ENCODE measurements around the gene GRIN2A.

GRIN2A gene

GRCh38 chr16:10031473-10031872 lies 150.8 kb downstream of the GRIN2A start:
- DNase-seq (ENCODE audit: low spot score): no peak

GRCh38 chr16:10028644-10029043 lies 153.6 kb downstream of the GRIN2A start:
- no peak for DNase-seq (ENCODE audit: low spot score)

GRCh38 chr16:10027553-10027952 lies 154.7 kb downstream of the GRIN2A start:
- DNase-seq (ENCODE audit: low spot score): no peak

- DNase-seq (ENCODE audit: low spot score): no peak
Measured at GRCh38 chr16:10026593-10026992, 155.6 kb downstream of the GRIN2A start.

GRCh38 chr16:10022098-10022497 lies 160.1 kb downstream of the GRIN2A start:
- no peak for DNase-seq (ENCODE audit: low spot score)

GRCh38 chr16:10020866-10021265 lies 161.4 kb downstream of the GRIN2A start:
- no peak for DNase-seq (ENCODE audit: low spot score)

- DNase-seq (ENCODE audit: low spot score): no peak
Measured at GRCh38 chr16:10016752-10017151, 165.5 kb downstream of the GRIN2A start.

GRCh38 chr16:10015397-10015796 lies 166.8 kb downstream of the GRIN2A start:
- DNase-seq (ENCODE audit: low spot score): no peak

- no peak for DNase-seq (ENCODE audit: low spot score)
Measured at GRCh38 chr16:10013774-10014173, 168.5 kb downstream of the GRIN2A start.

GRCh38 chr16:10013364-10013763 lies 168.9 kb downstream of the GRIN2A start:
- DNase-seq (ENCODE audit: low spot score): no peak

GRCh38 chr16:10009684-10010083 lies 172.5 kb downstream of the GRIN2A start:
- DNase-seq (ENCODE audit: low spot score): no peak

- DNase-seq (ENCODE audit: low spot score): no peak
Measured at GRCh38 chr16:10003486-10003885, 178.7 kb downstream of the GRIN2A start.

GRCh38 chr16:10001258-10001775 lies 180.9 kb downstream of the GRIN2A start:
- DNase-seq (ENCODE audit: low spot score): no peak

- DNase-seq (ENCODE audit: low spot score): no peak
Measured at GRCh38 chr16:9996221-9996620, 186.0 kb downstream of the GRIN2A start.

- DNase-seq (ENCODE audit: low spot score): no peak
Measured at GRCh38 chr16:9992441-9992840, 189.8 kb downstream of the GRIN2A start.

GRCh38 chr16:9980981-9981380 lies 201.2 kb downstream of the GRIN2A start:
- DNase-seq (ENCODE audit: low spot score): no peak

GRCh38 chr16:9978160-9978725 lies 204.0 kb downstream of the GRIN2A start:
- no peak for DNase-seq (ENCODE audit: low spot score)

- no peak for DNase-seq (ENCODE audit: low spot score)
Measured at GRCh38 chr16:9977333-9977897, 204.8 kb downstream of the GRIN2A start.

- DNase-seq (ENCODE audit: low spot score): no peak
Measured at GRCh38 chr16:9976601-9977000, 205.6 kb downstream of the GRIN2A start.

GRCh38 chr16:9971907-9972306 lies 210.3 kb downstream of the GRIN2A start:
- no peak for DNase-seq (ENCODE audit: low spot score)

- DNase-seq (ENCODE audit: low spot score): no peak
Measured at GRCh38 chr16:9970796-9971195, 211.4 kb downstream of the GRIN2A start.

GRCh38 chr16:9970244-9970643 lies 212.0 kb downstream of the GRIN2A start:
- DNase-seq (ENCODE audit: low spot score): no peak

- no peak for DNase-seq (ENCODE audit: low spot score)
Measured at GRCh38 chr16:9969580-9969979, 212.6 kb downstream of the GRIN2A start.

GRCh38 chr16:9966569-9967157 lies 215.6 kb downstream of the GRIN2A start:
- no peak for DNase-seq (ENCODE audit: low spot score)

All from LoVo (cell line).